ENCODE data around the gene ITGA5.
"Not testable (repeated sequence)": the region's sequence is repeated elsewhere in the genome, so short reads cannot be mapped to it uniquely, and the experiment has no call there.

Gene ITGA5

DNA sequence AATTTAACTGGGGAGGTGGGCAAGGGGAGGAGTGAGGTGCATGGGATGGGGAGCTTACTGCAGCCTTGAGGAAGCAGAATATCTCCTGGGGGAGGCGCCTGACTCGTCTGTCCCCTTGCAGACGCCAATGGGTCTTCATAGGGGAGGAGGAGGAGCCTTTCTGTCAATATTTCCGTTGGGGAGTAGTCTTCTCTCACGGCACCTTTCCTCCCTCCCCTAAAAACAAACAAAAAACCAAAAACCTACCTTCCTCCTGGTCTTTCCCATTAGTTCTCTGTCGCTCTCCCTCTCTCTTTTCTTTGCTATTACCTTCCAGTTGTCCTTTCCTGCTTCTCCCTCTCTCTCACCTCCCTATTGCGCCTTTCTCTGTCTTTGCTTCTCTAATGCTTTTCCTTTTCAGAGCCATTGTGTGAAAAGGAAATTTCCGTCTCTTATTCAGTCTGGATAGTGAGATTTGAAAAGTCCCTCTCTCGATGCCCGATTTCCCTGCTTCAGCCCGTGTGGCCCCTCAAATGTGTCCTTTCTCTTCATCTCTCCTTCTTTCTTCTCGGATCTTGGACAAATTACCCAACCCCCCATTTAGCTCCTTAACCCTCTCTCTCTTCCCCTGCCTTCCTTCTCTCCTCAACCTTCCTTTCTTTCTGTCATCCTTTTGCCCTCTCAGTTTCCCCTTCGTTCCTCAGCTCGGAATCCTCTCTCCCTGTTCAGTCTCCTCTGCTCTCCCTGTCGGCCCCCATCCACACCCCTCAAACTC, 60.7 kb downstream of the ITGA5 start:
- DNase-seq (ENCODE audit: insufficient read length, low spot score) (peak; percentile 53), FAIRE-seq (no peak)
- TF ChIP-seq PAX5 (IDR thresholded peaks at IDR 0.05; ENCODE audit: insufficient read depth, low read length, severe bottlenecking) (no peak), SPI1 (IDR thresholded peaks at IDR 0.05; ENCODE audit: low read depth, low read length) (no peak), POLR2AphosphoS5 (IDR thresholded peaks at IDR 0.05; ENCODE audit: low read depth, low read length) (0 out of 2 replicates have a peak, but pooled peaks have one; percentile 40)

DNA sequence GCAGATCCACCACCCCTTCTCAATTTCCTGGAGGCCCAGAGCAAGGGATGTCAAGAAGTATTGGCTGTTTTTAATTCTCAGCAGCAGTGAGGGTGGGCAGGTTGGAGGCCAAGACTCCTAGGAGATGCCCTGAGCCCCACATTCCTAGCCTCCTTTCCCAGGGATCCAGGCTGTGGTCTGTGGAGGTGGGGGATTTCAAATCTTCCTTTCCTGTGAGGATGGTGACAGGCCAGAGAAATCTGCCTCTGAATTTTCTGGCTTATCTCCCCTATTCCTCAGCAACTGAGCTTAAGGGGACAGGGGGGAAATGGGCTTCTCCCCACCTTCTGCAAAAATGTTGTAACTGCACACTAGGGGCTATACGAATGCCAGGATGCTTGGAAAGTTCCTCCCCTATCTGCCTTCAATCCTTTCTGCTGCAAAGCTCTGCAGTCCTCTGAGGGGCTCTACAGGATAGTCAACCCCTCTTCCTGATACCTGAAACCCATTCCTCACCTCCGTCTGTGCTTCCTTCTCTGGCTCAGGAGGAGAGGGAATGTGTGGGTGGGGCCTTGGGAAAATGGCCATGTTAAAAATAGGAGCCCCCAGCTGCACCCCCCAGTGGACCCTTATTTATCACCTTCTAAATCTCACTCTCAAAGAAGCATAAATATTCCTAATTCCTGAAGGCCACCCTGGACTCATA, 61.4 kb downstream of the ITGA5 start:
- DNase-seq (ENCODE audit: insufficient read length, low spot score) (no peak), FAIRE-seq (no peak)

GRCh38 chr12:54356951-54357356, 62.1 kb downstream of the ITGA5 start:
- DNase-seq (ENCODE audit: insufficient read length, low spot score) (no peak), FAIRE-seq (no peak)
- TF ChIP-seq POLR2AphosphoS5 (IDR thresholded peaks at IDR 0.05; ENCODE audit: low read depth, low read length) (no peak), PAX5 (IDR thresholded peaks at IDR 0.05; ENCODE audit: insufficient read depth, low read length, severe bottlenecking) (no peak), SPI1 (IDR thresholded peaks at IDR 0.05; ENCODE audit: low read depth, low read length) (no peak), POU2F2 (IDR thresholded peaks at IDR 0.05; ENCODE audit: low read depth, low read length) (no peak), TAF1 (IDR thresholded peaks at IDR 0.05; ENCODE audit: low read depth, low read length) (no peak), POLR2A (IDR thresholded peaks at IDR 0.05; ENCODE audit: low read depth, low read length) (no peak)

More for the DNA sequence above, 61.4 kb downstream of the ITGA5 start:
- TF ChIP-seq POU2F2 (IDR thresholded peaks at IDR 0.05; ENCODE audit: low read depth, low read length) (no peak), SPI1 (IDR thresholded peaks at IDR 0.05; ENCODE audit: low read depth, low read length) (no peak), POLR2A (IDR thresholded peaks at IDR 0.05; ENCODE audit: low read depth, low read length) (no peak), POLR2AphosphoS5 (IDR thresholded peaks at IDR 0.05; ENCODE audit: low read depth, low read length) (no peak), PAX5 (IDR thresholded peaks at IDR 0.05; ENCODE audit: insufficient read depth, low read length, severe bottlenecking) (no peak), TAF1 (IDR thresholded peaks at IDR 0.05; ENCODE audit: low read depth, low read length) (no peak)

DNA sequence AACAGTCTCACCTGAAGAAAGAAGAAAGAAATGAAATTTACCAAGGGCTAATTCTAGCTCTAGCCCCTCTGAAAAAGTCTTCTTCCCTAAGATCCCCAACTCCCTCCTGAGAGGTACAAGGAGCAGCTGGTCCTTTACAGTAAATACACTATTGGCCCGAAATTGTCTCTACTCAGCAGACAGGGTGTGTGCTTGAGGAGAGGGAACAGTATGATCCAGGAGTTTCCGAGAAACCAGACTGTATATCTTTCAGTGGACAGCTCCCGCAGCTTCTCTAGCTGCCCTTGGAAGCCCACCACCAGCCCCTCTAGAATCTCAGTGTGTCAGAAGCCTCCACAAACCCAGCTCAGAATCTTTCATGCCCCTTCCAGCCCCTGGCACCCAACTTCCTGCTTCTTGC, 62.8 kb downstream of the ITGA5 start:
- FAIRE-seq: no peak

GRCh38 chr12:54355104-54355815, 63.8 kb downstream of the ITGA5 start:
- no peak for FAIRE-seq
- no peak for TF ChIP-seq SPI1 (IDR thresholded peaks at IDR 0.05; ENCODE audit: low read depth, low read length)
- TF ChIP-seq PAX5 (IDR thresholded peaks at IDR 0.05; ENCODE audit: insufficient read depth, low read length, severe bottlenecking): no peak
- no peak for TF ChIP-seq POLR2A (IDR thresholded peaks at IDR 0.05; ENCODE audit: low read depth, low read length)
- TF ChIP-seq TAF1 (IDR thresholded peaks at IDR 0.05; ENCODE audit: low read depth, low read length): no peak

More for the DNA sequence above, 62.8 kb downstream of the ITGA5 start:
- TF ChIP-seq PAX5 (IDR thresholded peaks at IDR 0.05; ENCODE audit: insufficient read depth, low read length, severe bottlenecking) (no peak), POU2F2 (IDR thresholded peaks at IDR 0.05; ENCODE audit: low read depth, low read length) (no peak), SPI1 (IDR thresholded peaks at IDR 0.05; ENCODE audit: low read depth, low read length) (no peak), TAF1 (IDR thresholded peaks at IDR 0.05; ENCODE audit: low read depth, low read length) (no peak), POLR2AphosphoS5 (IDR thresholded peaks at IDR 0.05; ENCODE audit: low read depth, low read length) (no peak), POLR2A (IDR thresholded peaks at IDR 0.05; ENCODE audit: low read depth, low read length) (no peak)
- no peak for DNase-seq (ENCODE audit: insufficient read length, low spot score)

DNA sequence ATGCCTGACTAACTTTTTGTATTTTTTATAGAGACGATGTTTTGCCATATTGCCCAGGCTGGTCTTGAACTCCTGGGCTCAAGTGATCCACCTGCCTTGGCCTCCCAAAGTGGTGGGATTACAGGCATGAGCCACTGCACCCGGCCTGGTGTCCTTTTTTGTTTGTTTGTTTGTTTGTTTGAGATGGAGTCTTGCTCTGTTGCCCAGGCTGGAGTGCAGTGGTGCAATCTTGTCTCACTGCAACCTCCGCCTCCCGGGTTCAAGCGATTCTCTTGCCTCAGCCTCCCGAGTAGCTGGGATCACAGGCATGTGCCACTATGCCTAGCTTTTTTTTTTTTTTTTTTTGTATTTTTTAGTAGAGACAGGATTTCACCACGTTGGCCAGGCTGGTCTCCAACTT, 64.8 kb downstream of the ITGA5 start:
- not testable (repeated sequence) for DNase-seq (ENCODE audit: insufficient read length, low spot score); FAIRE-seq

More at GRCh38 chr12:54355104-54355815, 63.8 kb downstream of the ITGA5 start:
- DNase-seq (ENCODE audit: insufficient read length, low spot score): no peak

DNA sequence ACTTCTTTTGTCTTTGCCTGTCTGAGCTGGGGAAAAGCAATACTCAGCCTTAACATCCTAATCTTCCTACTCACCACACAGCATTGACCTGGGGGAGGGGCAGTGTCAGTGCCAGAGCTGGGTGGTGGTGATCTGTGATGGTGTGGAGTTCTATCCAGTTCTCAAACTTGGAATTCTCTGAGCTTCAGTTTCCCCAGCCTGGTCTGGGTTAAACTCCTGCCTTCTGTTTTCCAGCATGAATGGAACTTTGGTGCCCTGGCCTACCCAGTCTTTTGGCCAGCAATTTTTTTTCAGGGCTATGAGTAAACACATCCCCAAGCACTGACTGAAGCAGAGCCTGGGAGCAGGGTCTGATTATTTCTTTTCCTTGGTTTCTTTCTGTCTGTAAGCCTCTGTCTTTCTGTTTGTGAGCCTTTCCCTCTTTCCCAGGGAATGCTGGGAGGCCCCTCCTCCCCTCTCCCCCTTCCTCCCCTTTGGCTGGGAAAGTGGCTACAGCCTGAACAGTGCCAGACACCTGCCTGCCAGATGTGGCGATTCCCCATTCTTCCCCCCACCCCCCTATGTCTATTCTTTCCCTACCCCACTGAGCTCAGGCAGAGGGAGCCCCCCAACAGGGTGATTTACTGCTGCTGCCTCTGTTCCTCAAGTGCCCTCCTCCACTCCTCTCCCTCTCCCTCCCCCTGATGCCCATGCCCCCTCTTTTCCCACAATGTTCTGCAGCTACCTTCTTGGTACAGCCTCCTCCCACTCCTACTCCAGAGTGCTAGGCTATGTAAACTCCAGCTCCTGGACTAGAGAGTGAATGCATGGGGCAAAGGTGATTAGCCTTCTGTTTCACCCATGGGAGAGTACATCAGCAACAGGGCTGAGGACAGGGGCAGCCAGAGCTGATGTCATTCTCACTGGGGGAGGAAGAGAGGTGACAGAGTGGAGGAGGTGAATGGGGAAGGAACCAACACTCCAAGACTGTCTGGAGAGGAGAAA, 65.9 kb downstream of the ITGA5 start:
- TF ChIP-seq POLR2A (IDR thresholded peaks at IDR 0.05; ENCODE audit: low read depth, low read length): no peak
- TF ChIP-seq PAX5 (IDR thresholded peaks at IDR 0.05; ENCODE audit: insufficient read depth, low read length, severe bottlenecking): no peak
- TF ChIP-seq TAF1 (IDR thresholded peaks at IDR 0.05; ENCODE audit: low read depth, low read length): no peak
- no peak for TF ChIP-seq POLR2AphosphoS5 (IDR thresholded peaks at IDR 0.05; ENCODE audit: low read depth, low read length)
- no peak for TF ChIP-seq SPI1 (IDR thresholded peaks at IDR 0.05; ENCODE audit: low read depth, low read length)
- TF ChIP-seq POU2F2 (IDR thresholded peaks at IDR 0.05; ENCODE audit: low read depth, low read length): no peak
- FAIRE-seq (no peak), DNase-seq (ENCODE audit: insufficient read length, low spot score) (no peak)

DNA sequence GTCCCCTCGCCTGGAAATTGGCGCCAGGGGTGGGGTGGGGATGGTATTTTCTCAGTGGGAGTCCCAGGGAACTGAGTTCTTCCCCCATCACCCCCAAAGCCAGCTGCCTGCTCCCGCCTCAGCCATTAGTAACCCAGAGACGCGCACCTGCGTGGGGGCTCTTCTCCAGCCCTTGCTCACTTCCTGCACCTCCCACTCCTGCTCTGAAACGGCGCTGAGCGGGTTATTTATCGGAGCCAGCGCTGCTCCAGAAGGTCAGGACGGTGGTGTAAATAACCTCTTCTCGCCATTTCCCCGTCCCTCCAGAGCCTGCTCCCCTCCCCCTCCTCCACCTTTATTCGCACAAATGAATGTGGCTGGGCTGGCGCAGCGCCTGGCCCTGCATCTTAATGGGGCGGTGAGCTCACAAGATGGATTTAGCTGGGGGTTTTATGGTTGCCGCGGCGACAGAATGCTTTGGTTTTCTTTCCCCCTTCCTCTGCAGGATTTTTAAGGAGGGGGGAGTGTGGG, 67.0 kb downstream of the ITGA5 start:
- TF ChIP-seq SPI1 (IDR thresholded peaks at IDR 0.05; ENCODE audit: low read depth, low read length): no peak
- TF ChIP-seq POLR2A (IDR thresholded peaks at IDR 0.05; ENCODE audit: low read depth, low read length): no peak
- TF ChIP-seq TAF1 (IDR thresholded peaks at IDR 0.05; ENCODE audit: low read depth, low read length): no peak
- TF ChIP-seq POU2F2 (IDR thresholded peaks at IDR 0.05; ENCODE audit: low read depth, low read length): no peak
- no peak for TF ChIP-seq POLR2AphosphoS5 (IDR thresholded peaks at IDR 0.05; ENCODE audit: low read depth, low read length)
- no peak for TF ChIP-seq PAX5 (IDR thresholded peaks at IDR 0.05; ENCODE audit: insufficient read depth, low read length, severe bottlenecking)
- FAIRE-seq (no peak), DNase-seq (ENCODE audit: insufficient read length, low spot score) (no peak)

Data from GM12891 (cell line).